ENCODE data around the gene FAM234A.
"Not testable (repeated sequence)": the region's sequence is repeated elsewhere in the genome, so short reads cannot be mapped to it uniquely, and the experiment has no call there.

Gene FAM234A

GRCh38 chr16:212999-213398, 21.6 kb upstream of the FAM234A start:
- no peak overlapping the region for H3K27ac Mint-ChIP-seq
- H3K36me3 Mint-ChIP-seq: peaks cover 25% of the 10 kb centered on the region
- peaks cover 4% of the 10 kb centered on the region for H3K4me1 Mint-ChIP-seq
- H3K4me3 Mint-ChIP-seq: no peak overlapping the region
- no peaks in the 10 kb centered on the region for H3K9me3 Mint-ChIP-seq
- no peak for ATAC-seq
- no peaks in the 10 kb centered on the region for H3K27me3 Mint-ChIP-seq

GRCh38 chr16:220021-220420, 14.6 kb upstream of the FAM234A start:
- Mint-ChIP-seq H3K4me1 (no peaks in the 10 kb centered on the region), H3K27ac (no peak overlapping the region), H3K4me3 (no peak overlapping the region), H3K36me3 (peaks cover 24% of the 10 kb centered on the region), H3K27me3 (no peaks in the 10 kb centered on the region), H3K9me3 (no peaks in the 10 kb centered on the region)
- ATAC-seq: no peak

GRCh38 chr16:228151-228851, 6.3 kb upstream of the FAM234A start:
- Mint-ChIP-seq H3K36me3 (peaks cover 21% of the 10 kb centered on the region), H3K9me3 (no peaks in the 10 kb centered on the region), H3K4me3 (peak overlapping the region; percentile 90), H3K4me1 (peaks cover 30% of the 10 kb centered on the region), H3K27ac (peak overlapping the region; percentile 93), H3K27me3 (no peaks in the 10 kb centered on the region)
- ATAC-seq: peak; percentile 5

GRCh38 chr16:228852-229730, 5.5 kb upstream of the FAM234A start, which contains the start of gene LUC7L:
TSS of gene LUC7L (minus strand) at chr16:229449. CDS start at chr16:229339, 110 bp downstream.
- ATAC-seq: peak; percentile 96
- Mint-ChIP-seq H3K27me3 (no peaks in the 10 kb centered on the region), H3K9me3 (no peaks in the 10 kb centered on the region), H3K27ac (peak within 1 kb of the TSS; percentile 93), H3K4me1 (peaks cover 30% of the 10 kb centered on the region), H3K4me3 (peak within 1 kb of the TSS; percentile 90), H3K36me3 (peaks cover 14% of the 10 kb centered on the region)

- Mint-ChIP-seq H3K27ac (peak overlapping the region; percentile 93), H3K36me3 (peaks cover 14% of the 10 kb centered on the region), H3K27me3 (no peaks in the 10 kb centered on the region), H3K9me3 (no peaks in the 10 kb centered on the region), H3K4me3 (peak overlapping the region; percentile 90), H3K4me1 (peaks cover 30% of the 10 kb centered on the region)
- no peak for ATAC-seq
Measured at GRCh38 chr16:229731-230281, 4.8 kb upstream of the FAM234A start.

GRCh38 chr16:230351-230750, 4.3 kb upstream of the FAM234A start:
- peaks cover 14% of the 10 kb centered on the region for H3K36me3 Mint-ChIP-seq

GRCh38 chr16:230949-231348, 3.7 kb upstream of the FAM234A start:
- H3K4me1 Mint-ChIP-seq: peaks cover 37% of the 10 kb centered on the region
- no peaks in the 10 kb centered on the region for H3K9me3 Mint-ChIP-seq
- ATAC-seq: no peak
- no peaks in the 10 kb centered on the region for H3K27me3 Mint-ChIP-seq
- H3K4me3 Mint-ChIP-seq: no peak overlapping the region
- no peak overlapping the region for H3K27ac Mint-ChIP-seq
- H3K36me3 Mint-ChIP-seq: peaks cover 10% of the 10 kb centered on the region

More at GRCh38 chr16:230351-230750, 4.3 kb upstream of the FAM234A start:
- not testable (repeated sequence) for H3K27ac Mint-ChIP-seq, H3K9me3 Mint-ChIP-seq, H3K4me3 Mint-ChIP-seq, ATAC-seq, H3K27me3 Mint-ChIP-seq
- H3K4me1 Mint-ChIP-seq: peaks cover 33% of the 10 kb centered on the region

- peak overlapping the region; percentile 13 for H3K4me3 Mint-ChIP-seq
- no peak for ATAC-seq
- peaks cover 33% of the 10 kb centered on the region for H3K4me1 Mint-ChIP-seq
- peak overlapping the region; percentile 71 for H3K27ac Mint-ChIP-seq
- no peaks in the 10 kb centered on the region for H3K9me3 Mint-ChIP-seq
- no peaks in the 10 kb centered on the region for H3K36me3 Mint-ChIP-seq
- H3K27me3 Mint-ChIP-seq: no peaks in the 10 kb centered on the region
Measured at GRCh38 chr16:239948-240277, 5.3 kb downstream of the FAM234A start.

GRCh38 chr16:240559-240958, 5.9 kb downstream of the FAM234A start:
- H3K27ac Mint-ChIP-seq: no peak overlapping the region
- H3K36me3 Mint-ChIP-seq: no peaks in the 10 kb centered on the region
- peaks cover 27% of the 10 kb centered on the region for H3K4me1 Mint-ChIP-seq
- no peak for ATAC-seq
- no peaks in the 10 kb centered on the region for H3K9me3 Mint-ChIP-seq
- no peak overlapping the region for H3K4me3 Mint-ChIP-seq
- H3K27me3 Mint-ChIP-seq: no peaks in the 10 kb centered on the region

GRCh38 chr16:242281-242680, 7.7 kb downstream of the FAM234A start:
- no peak overlapping the region for H3K27ac Mint-ChIP-seq
- H3K36me3 Mint-ChIP-seq: no peaks in the 10 kb centered on the region
- no peak overlapping the region for H3K4me3 Mint-ChIP-seq
- H3K9me3 Mint-ChIP-seq: no peaks in the 10 kb centered on the region
- H3K4me1 Mint-ChIP-seq: peaks cover 22% of the 10 kb centered on the region
- no peaks in the 10 kb centered on the region for H3K27me3 Mint-ChIP-seq
- no peak for ATAC-seq

- Mint-ChIP-seq H3K36me3 (peaks cover 6% of the 10 kb centered on the region), H3K4me3 (no peak overlapping the region), H3K4me1 (peaks cover 20% of the 10 kb centered on the region), H3K27ac (no peak overlapping the region), H3K9me3 (no peaks in the 10 kb centered on the region), H3K27me3 (no peaks in the 10 kb centered on the region)
- no peak for ATAC-seq
Measured at GRCh38 chr16:243348-243747, 8.7 kb downstream of the FAM234A start.

- Mint-ChIP-seq H3K9me3 (no peaks in the 10 kb centered on the region), H3K27me3 (no peaks in the 10 kb centered on the region), H3K27ac (no peak overlapping the region), H3K4me1 (peaks cover 13% of the 10 kb centered on the region), H3K4me3 (no peak overlapping the region), H3K36me3 (peaks cover 7% of the 10 kb centered on the region)
- no peak for ATAC-seq
Measured at GRCh38 chr16:245105-245504, 10.5 kb downstream of the FAM234A start.

- Mint-ChIP-seq H3K36me3 (peaks cover 18% of the 10 kb centered on the region), H3K9me3 (no peaks in the 10 kb centered on the region), H3K27ac (no peak overlapping the region), H3K4me1 (peaks cover 16% of the 10 kb centered on the region), H3K4me3 (no peak overlapping the region), H3K27me3 (no peaks in the 10 kb centered on the region)
- ATAC-seq: no peak
Measured at GRCh38 chr16:247027-247426, 12.4 kb downstream of the FAM234A start.

- Mint-ChIP-seq H3K27ac (no peak overlapping the region), H3K27me3 (no peaks in the 10 kb centered on the region), H3K4me1 (peaks cover 19% of the 10 kb centered on the region), H3K9me3 (no peaks in the 10 kb centered on the region), H3K4me3 (no peak overlapping the region), H3K36me3 (peaks cover 30% of the 10 kb centered on the region)
- ATAC-seq: no peak
Measured at GRCh38 chr16:249431-249830, 14.8 kb downstream of the FAM234A start.
